Measurements from ENCODE around the gene TYK2.
A peak's percentile ranks its signal among the peaks of the same experiment; 100 is the strongest.
"Not testable (repeated sequence)": the region's sequence is repeated elsewhere in the genome, so short reads cannot be mapped to it uniquely, and the experiment has no call there.

Gene TYK2

GRCh38 chr19:10417541-10418234, 37.3 kb upstream of the TYK2 start:
- peaks cover 3% of the 10 kb centered on the region for H3K9me3 ChIP-seq (ENCODE audit: severe bottlenecking)
- H3K27ac ChIP-seq (ENCODE audit: poor library complexity, severe bottlenecking): no peak overlapping the region
- peak; percentile 11; the same call in 1 of the 3 replicates for ATAC-seq (ENCODE audit: low read depth)
- H3K4me3 ChIP-seq (ENCODE audit: severe bottlenecking): no peak overlapping the region
- H3K4me1 ChIP-seq (ENCODE audit: insufficient read depth, poor library complexity, severe bottlenecking): peaks cover 10% of the 10 kb centered on the region
- no peaks in the 10 kb centered on the region for H3K36me3 ChIP-seq (ENCODE audit: low read depth)
- no peak for TF ChIP-seq CTCF (IDR thresholded peaks at IDR 0.05; ENCODE audit: poor library complexity, severe bottlenecking)
- DNase-seq (ENCODE audit: low spot score): no peak
- peaks cover 57% of the 10 kb centered on the region for H3K27me3 ChIP-seq (ENCODE audit: insufficient read depth, poor library complexity, severe bottlenecking)

GRCh38 chr19:10416380-10417257, 36.2 kb upstream of the TYK2 start:
- no peaks in the 10 kb centered on the region for H3K36me3 ChIP-seq (ENCODE audit: low read depth)
- H3K9me3 ChIP-seq (ENCODE audit: severe bottlenecking): peaks cover 3% of the 10 kb centered on the region
- DNase-seq (ENCODE audit: low spot score): peak; percentile 83
- TF ChIP-seq CTCF (IDR thresholded peaks at IDR 0.05; ENCODE audit: poor library complexity, severe bottlenecking): peak; percentile 96
- ATAC-seq (ENCODE audit: low read depth): peak; percentile 45
- peaks cover 46% of the 10 kb centered on the region for H3K27me3 ChIP-seq (ENCODE audit: insufficient read depth, poor library complexity, severe bottlenecking)
- no peak overlapping the region for H3K27ac ChIP-seq (ENCODE audit: poor library complexity, severe bottlenecking)
- peaks cover 10% of the 10 kb centered on the region for H3K4me1 ChIP-seq (ENCODE audit: insufficient read depth, poor library complexity, severe bottlenecking)
- H3K4me3 ChIP-seq (ENCODE audit: severe bottlenecking): peak overlapping the region; percentile 32

- Histone ChIP-seq H3K4me1 (ENCODE audit: insufficient read depth, poor library complexity, severe bottlenecking) (peaks cover 10% of the 10 kb centered on the region), H3K27ac (ENCODE audit: poor library complexity, severe bottlenecking) (no peak overlapping the region), H3K36me3 (ENCODE audit: low read depth) (no peaks in the 10 kb centered on the region), H3K27me3 (ENCODE audit: insufficient read depth, poor library complexity, severe bottlenecking) (peaks cover 40% of the 10 kb centered on the region), H3K9me3 (ENCODE audit: severe bottlenecking) (peaks cover 3% of the 10 kb centered on the region), H3K4me3 (ENCODE audit: severe bottlenecking) (peak overlapping the region; percentile 32)
- ATAC-seq (ENCODE audit: low read depth): no peak; the same call in 2 of the 3 replicates
- no peak for DNase-seq (ENCODE audit: low spot score)
- TF ChIP-seq CTCF (IDR thresholded peaks at IDR 0.05; ENCODE audit: poor library complexity, severe bottlenecking): no peak
Observed at GRCh38 chr19:10416083-10416379, 35.7 kb upstream of the TYK2 start.

- H3K27me3 ChIP-seq (ENCODE audit: insufficient read depth, poor library complexity, severe bottlenecking): peaks cover 6% of the 10 kb centered on the region
- H3K36me3 ChIP-seq (ENCODE audit: low read depth): no peaks in the 10 kb centered on the region
- no peak overlapping the region for H3K4me3 ChIP-seq (ENCODE audit: severe bottlenecking)
- ATAC-seq (ENCODE audit: low read depth): no peak
- no peak for TF ChIP-seq CTCF (IDR thresholded peaks at IDR 0.05; ENCODE audit: poor library complexity, severe bottlenecking)
- no peak for DNase-seq (ENCODE audit: low spot score)
- H3K4me1 ChIP-seq (ENCODE audit: insufficient read depth, poor library complexity, severe bottlenecking): peaks cover under 1% of the 10 kb centered on the region
- H3K9me3 ChIP-seq (ENCODE audit: severe bottlenecking): peaks cover 3% of the 10 kb centered on the region
- H3K27ac ChIP-seq (ENCODE audit: poor library complexity, severe bottlenecking): no peak overlapping the region
Observed at GRCh38 chr19:10412257-10412977, 32.0 kb upstream of the TYK2 start.

GRCh38 chr19:10411224-10411623, 30.9 kb upstream of the TYK2 start:
- H3K27me3 ChIP-seq (ENCODE audit: insufficient read depth, poor library complexity, severe bottlenecking); DNase-seq (ENCODE audit: low spot score); H3K4me1 ChIP-seq (ENCODE audit: insufficient read depth, poor library complexity, severe bottlenecking); ATAC-seq (ENCODE audit: low read depth); H3K4me3 ChIP-seq (ENCODE audit: severe bottlenecking); H3K27ac ChIP-seq (ENCODE audit: poor library complexity, severe bottlenecking); H3K36me3 ChIP-seq (ENCODE audit: low read depth); H3K9me3 ChIP-seq (ENCODE audit: severe bottlenecking): not testable (repeated sequence)

Data from RWPE2 (cell line).